Activated CD8-positive, alpha-beta memory T cell treated with anti-CD3 and anti-CD28 coated beads, Interleukin-2, amount 10 ng/mL, durations not matched to agents 7 days and 5 days (primary cell): ENCODE measurements around the gene POLD2. TPM values are rescaled to one million over a fixed set of nuclear protein-coding genes. Genes with fewer than 3 reads are reported as not detected.

ENCODE experiments used
- ATAC-seq: fragments of 150-1000 bp; cut with Tn5 transposase; one replicate; pipeline ENCODE4 v1.10.0; 2021; ENCODE audit warnings: moderate library complexity
- CTCF ChIA-PET: fragments of 350-600 bp; sonication (Branson Sonifier 250); formaldehyde crosslinking; loops from one replicate; lab custom pipeline; 2021; ENCODE audit warnings: antibody characterized with exemption; lab: Charles Lee
- DNase-seq: peaks from one replicate; pipeline ENCODE4 v3.0.0-alpha.2; 2020
- H3K27ac Mint-ChIP-seq: one replicate; pipeline ENCODE4 v1.8.0; 2021; ENCODE audit warnings: mild to moderate bottlenecking, mixed read lengths
- H3K27me3 Mint-ChIP-seq: one replicate; pipeline ENCODE4 v1.8.0; 2021; ENCODE audit warnings: mixed read lengths
- H3K36me3 Mint-ChIP-seq: one replicate; pipeline ENCODE4 v1.8.0; 2021; ENCODE audit warnings: mild to moderate bottlenecking, mixed read lengths
- H3K4me1 Mint-ChIP-seq: one replicate; pipeline ENCODE4 v1.8.0; 2021; ENCODE audit warnings: mixed read lengths
- H3K4me3 Mint-ChIP-seq: one replicate; pipeline ENCODE4 v1.8.0; 2021; ENCODE audit warnings: mild to moderate bottlenecking, moderate library complexity, mixed read lengths
- H3K9me3 Mint-ChIP-seq: one replicate; pipeline ENCODE4 v1.8.0; 2022; ENCODE audit warnings: low read depth, mixed read lengths
- microRNA-seq: library from miRNA; unstranded; fragments of <30 nt; microRNA quantifications from one replicate; pipeline ENCODE4 v1.2.0, GENCODE V29; 2022
- total RNA-seq, 2 experiments: library from RNA; stranded (reverse); gene quantifications; one replicate each; pipeline ENCODE4 v1.2.3, GENCODE V29; 2021

The POLD2 gene
- total RNA-seq, 2 experiments from 2014 or later = 130 to 158 TPM

DNA sequence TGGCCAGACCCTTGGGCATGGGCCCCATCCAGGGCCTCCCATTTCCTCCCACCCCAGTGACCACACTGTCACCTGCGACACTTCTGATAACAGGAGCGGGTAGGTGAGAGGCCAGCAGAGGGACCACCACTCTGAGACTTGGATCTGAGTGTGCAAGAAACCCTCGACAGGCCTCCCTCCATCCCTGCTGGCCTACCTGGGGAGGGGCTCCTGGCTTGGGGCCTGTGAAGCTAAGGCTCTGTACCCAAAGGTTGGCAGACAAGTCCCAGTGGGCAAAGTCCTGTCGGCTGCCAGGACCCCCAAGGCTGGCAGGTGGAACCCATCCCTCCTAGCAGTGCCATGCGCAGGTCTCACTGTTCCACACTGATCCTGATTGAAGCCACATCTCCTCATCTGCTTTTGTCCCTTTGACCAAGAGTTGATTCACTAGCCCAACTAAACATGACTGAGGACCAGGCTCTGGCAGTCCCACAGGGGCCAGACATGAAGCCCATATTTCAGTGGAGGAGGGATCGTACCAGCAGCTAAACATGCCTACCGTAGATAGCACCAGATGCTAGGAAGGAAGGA lies 56.8 kb downstream of the POLD2 start:
- DNase-seq = no peak

GRCh38 chr7:44066111-44066460 lies 57.3 kb downstream of the POLD2 start:
- H3K27ac Mint-ChIP-seq = no peak overlapping the region
- CTCF ChIA-PET = no interaction called here
- H3K4me3 Mint-ChIP-seq = no peak overlapping the region
- H3K36me3 Mint-ChIP-seq = peaks cover 4% of the 10 kb centered on the region
- ATAC-seq (no peak), DNase-seq (no peak)
- no peaks in the 10 kb centered on the region for H3K27me3 Mint-ChIP-seq
- peaks cover 10% of the 10 kb centered on the region for H3K4me1 Mint-ChIP-seq
- no peaks in the 10 kb centered on the region for H3K9me3 Mint-ChIP-seq

More for the DNA sequence above, 56.8 kb downstream of the POLD2 start:
- Mint-ChIP-seq H3K36me3 (peaks cover 1% of the 10 kb centered on the region), H3K4me1 (peaks cover 10% of the 10 kb centered on the region), H3K27me3 (no peaks in the 10 kb centered on the region), H3K4me3 (no peak overlapping the region), H3K27ac (no peak overlapping the region), H3K9me3 (no peaks in the 10 kb centered on the region)
- CTCF ChIA-PET = interaction anchor here (1.2 kb wide), 1 partner anchor 57 kb away, joined by 3 read pairs; the partner anchor contains the start of gene POLD2
- ATAC-seq = no peak

DNA sequence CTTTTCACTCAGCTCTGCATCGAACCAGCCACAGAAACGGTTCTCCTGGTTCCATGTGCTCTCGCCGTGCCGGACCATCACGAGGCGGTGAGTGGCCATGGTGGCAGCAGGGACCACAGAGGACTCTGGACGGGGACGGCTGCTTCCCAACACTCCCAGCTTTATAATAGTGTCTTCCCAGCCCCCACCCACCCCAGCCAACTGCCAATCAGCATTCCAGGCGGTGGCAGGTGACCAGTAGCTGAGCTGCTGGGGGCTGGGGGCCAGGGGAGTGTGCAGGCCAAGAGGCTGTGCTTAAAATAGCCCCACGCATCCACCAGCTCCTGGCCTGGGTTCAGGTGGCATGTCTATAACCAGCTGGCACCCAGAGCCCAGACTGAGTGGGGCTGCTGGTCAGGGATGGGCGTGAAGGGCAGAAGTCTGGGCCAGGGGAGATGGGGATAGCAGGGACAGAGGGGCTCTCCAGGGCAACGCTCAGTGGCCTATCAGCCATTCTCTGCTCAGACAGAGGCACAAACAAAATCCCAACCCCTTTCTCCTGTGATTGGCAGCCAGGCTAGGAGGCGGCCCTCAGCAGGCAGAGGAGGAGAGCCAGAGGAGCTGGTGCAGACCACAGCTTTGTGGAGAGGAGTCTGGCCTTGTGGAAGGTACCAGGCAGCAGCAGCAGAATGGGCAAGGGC lies 57.8 kb downstream of the POLD2 start, which contains the start of gene PGAM2:
PGAM2 (minus strand) TSS at position 137 of the 680 bp plus-strand sequence; CDS start at position 99, 38 bp downstream.
- no peaks in the 10 kb centered on the region for H3K9me3 Mint-ChIP-seq
- ATAC-seq (peak; percentile 26), DNase-seq (no peak)
- no peak within 1 kb of the TSS for H3K4me3 Mint-ChIP-seq
- peaks cover 4% of the 10 kb centered on the region for H3K36me3 Mint-ChIP-seq
- H3K27me3 Mint-ChIP-seq = no peaks in the 10 kb centered on the region
- no peak within 1 kb of the TSS for H3K27ac Mint-ChIP-seq
- CTCF ChIA-PET = interaction anchor here (1.4 kb wide), 1 partner anchor 130 kb away, joined by 4 read pairs; no protein-coding TSS in a partner anchor
- H3K4me1 Mint-ChIP-seq = peaks cover 10% of the 10 kb centered on the region

GRCh38 chr7:44064791-44065430 lies 58.4 kb downstream of the POLD2 start:
- DNase-seq = no peak
- H3K27me3 Mint-ChIP-seq = no peaks in the 10 kb centered on the region
- CTCF ChIA-PET = interaction anchor here (1.4 kb wide), 1 partner anchor 131 kb away, joined by 4 read pairs; no protein-coding TSS in a partner anchor
- no peak overlapping the region for H3K27ac Mint-ChIP-seq
- H3K9me3 Mint-ChIP-seq = no peaks in the 10 kb centered on the region
- no peak overlapping the region for H3K4me3 Mint-ChIP-seq
- peaks cover 10% of the 10 kb centered on the region for H3K4me1 Mint-ChIP-seq
- peak; percentile 24 for ATAC-seq
- peaks cover 10% of the 10 kb centered on the region for H3K36me3 Mint-ChIP-seq

Small RNA genes lying within 50 kb of the gene (microRNA-seq; reads per million reads assigned to microRNA genes)
- not detected for gene MIR6838

Other genes starting within 250 kb of the POLD2 start
- 10 to 100 TPM; 24.3 to 26.4 TPM for gene URGCP, start 217.0 kb downstream of the POLD2 start, total RNA-seq
- 1 to 10 TPM; 7.2 to 7.6 TPM for gene UBE2D4, start 197.1 kb downstream of the POLD2 start, total RNA-seq
- under 1 TPM in 1 of 2 experiments, not detected in 1; 0.20 TPM for gene SPDYE1, start 125.7 kb downstream of the POLD2 start, total RNA-seq
- 100 to 1,000 TPM; 148 to 153 TPM for gene DBNL, start 78.8 kb downstream of the POLD2 start, total RNA-seq
- under 1 TPM in 1 of 2 experiments, not detected in 1; 0.58 TPM for gene PGAM2, start 58.0 kb downstream of the POLD2 start, total RNA-seq
- gene POLM, start 41.0 kb downstream of the POLD2 start, total RNA-seq = 10 to 100 TPM; 41.8 to 41.9 TPM
- gene AEBP1, start 19.2 kb downstream of the POLD2 start, total RNA-seq = 1 to 10 TPM; 4.0 to 6.6 TPM
- gene MYL7, start 17.8 kb upstream of the POLD2 start, total RNA-seq = not detected
- under 1 TPM in 1 of 2 experiments, not detected in 1; 0.23 TPM for gene GCK, start 65.9 kb upstream of the POLD2 start, total RNA-seq
- gene YKT6, start 77.4 kb upstream of the POLD2 start, total RNA-seq = 10 to 100 TPM; 57.9 to 68.3 TPM
- under 1 TPM in 1 of 2 experiments, not detected in 1; 0.63 TPM for gene CAMK2B, start 202.0 kb upstream of the POLD2 start, total RNA-seq